ENCODE data around the gene MYOZ3. TPM values are rescaled to one million over a fixed set of nuclear protein-coding genes. Genes with fewer than 3 reads are reported as not detected.

Gene MYOZ3
- 3.1 TPM for total RNA-seq

GRCh38 chr5:150661086-150661485, at the start of gene MYOZ3:
TSS of gene MYOZ3 (plus strand) at chr5:150661251. CDS start at chr5:150662942, 1,691 bp downstream.
- DNase-seq, result no peak

- DNase-seq, result no peak
Observed at GRCh38 chr5:150612405-150612804, 48.6 kb upstream of the MYOZ3 start.

- no peak for DNase-seq
Observed at GRCh38 chr5:150612905-150613670, 48.0 kb upstream of the MYOZ3 start.

DNA sequence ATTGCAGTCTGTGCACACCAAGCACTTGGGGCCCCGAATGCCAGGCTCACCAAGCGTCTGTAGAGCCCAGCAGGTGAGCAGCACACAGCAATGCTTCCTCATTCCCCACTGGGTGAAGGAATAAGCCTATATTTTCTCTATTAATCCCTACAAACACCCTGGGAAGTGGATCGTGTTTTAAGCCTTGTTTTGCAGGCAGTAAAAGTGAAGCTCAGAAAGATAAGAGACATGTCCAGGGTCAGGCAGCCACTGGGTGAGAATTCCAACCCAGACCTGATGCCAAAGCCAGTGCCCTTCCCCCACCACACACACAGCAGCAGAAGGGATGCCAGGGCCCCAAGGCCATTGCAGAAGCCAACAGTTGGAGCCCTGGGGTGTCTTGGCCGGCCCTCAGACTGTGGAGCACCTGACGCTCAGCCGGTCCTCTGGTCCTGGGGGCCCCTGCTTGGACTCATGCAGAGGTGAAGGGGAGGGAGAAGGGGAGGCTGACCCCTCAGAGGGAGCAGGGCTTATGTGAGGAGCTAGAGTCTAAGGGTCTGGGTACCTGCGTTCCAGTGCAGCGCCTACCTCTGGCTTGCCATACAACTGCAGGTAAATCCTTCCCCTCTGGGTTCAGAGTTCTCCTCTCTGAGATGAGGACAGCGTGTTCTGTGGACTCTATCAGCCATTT, 46.9 kb upstream of the MYOZ3 start:
- no peak for DNase-seq

DNA sequence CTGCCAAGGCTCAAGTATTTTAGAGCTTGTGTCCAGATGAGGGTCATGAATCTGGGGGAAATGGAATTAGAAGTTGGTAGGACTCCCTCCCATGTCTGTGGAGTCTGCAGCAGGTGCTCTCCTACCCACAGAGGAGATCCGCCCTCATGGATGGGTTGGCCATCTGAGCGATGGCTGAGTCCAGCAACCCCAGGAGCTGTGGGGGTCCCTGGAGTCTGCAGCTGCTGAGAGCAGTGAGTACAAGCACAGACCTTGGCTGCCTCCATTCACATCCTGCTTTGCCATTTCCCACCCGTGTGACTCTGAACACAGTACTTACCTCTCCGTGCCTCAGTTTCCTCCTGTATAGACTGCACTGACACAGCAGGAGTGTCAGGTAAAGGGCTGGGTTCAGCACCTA, 46.4 kb upstream of the MYOZ3 start:
- DNase-seq, result no peak

DNA sequence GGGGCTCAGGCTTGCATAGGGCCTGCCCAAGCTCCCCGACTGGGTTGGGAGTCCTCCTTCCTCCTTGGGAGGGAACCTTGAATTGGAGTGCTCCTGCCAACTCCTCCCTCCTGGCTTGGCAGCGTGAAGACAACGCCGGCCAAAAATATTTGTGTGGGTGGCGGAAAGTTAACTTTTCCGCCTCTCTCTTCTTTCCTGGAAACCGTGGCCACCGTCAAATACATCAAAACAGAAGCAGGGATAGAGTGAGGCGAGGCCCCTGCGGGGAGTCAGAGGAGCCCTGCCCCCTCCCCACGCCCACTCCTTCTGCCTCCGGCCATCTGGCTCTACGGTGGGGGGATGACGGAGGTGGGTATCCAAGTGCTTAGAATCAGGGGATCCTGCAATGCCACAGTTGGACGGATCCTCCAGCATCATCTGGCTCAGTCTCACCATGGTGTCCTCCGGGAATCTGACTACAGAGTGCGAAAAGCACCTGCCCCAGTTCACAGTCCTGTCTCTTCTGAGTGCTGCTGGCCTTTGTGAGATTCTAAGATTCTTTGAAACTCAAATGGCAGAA, 45.8 kb upstream of the MYOZ3 start:
- DNase-seq, result no peak

GRCh38 chr5:150616024-150616470, 45.0 kb upstream of the MYOZ3 start:
- DNase-seq, result no peak

- no peak for DNase-seq
Observed at GRCh38 chr5:150616506-150616905, 44.5 kb upstream of the MYOZ3 start.

GRCh38 chr5:150618163-150618562, 42.9 kb upstream of the MYOZ3 start:
- DNase-seq, result no peak

GRCh38 chr5:150618588-150619281, 42.3 kb upstream of the MYOZ3 start:
- no peak for DNase-seq

GRCh38 chr5:150619359-150620230, 41.5 kb upstream of the MYOZ3 start:
- DNase-seq, result no peak

- DNase-seq, result no peak
Observed at GRCh38 chr5:150621301-150621700, 39.8 kb upstream of the MYOZ3 start.

DNA sequence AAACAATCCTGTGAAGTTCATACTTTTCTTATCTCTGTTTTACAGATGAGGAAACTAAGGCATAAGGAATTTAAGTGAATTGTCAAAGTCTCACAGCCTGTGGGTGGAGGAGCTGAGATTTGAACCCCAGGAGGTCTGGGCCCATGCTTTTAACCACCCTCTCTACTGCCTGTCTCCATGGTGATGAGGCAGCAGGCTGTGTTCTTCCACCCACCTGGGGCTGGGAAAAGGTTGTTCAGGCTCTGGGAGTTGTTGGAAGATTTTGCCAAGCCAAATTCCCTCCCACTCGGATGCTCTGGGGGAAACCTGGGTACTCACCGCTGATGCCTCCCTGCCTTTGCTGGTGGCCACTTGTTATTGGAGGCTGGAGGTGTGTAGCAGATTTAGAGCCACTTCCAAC, 38.9 kb upstream of the MYOZ3 start:
- no peak for DNase-seq

GRCh38 chr5:150623152-150623877, 37.7 kb upstream of the MYOZ3 start:
- no peak for DNase-seq

- no peak for DNase-seq
Observed at GRCh38 chr5:150623878-150624216, 37.2 kb upstream of the MYOZ3 start.

- no peak for DNase-seq
Observed at GRCh38 chr5:150624334-150625163, 36.5 kb upstream of the MYOZ3 start.

DNA sequence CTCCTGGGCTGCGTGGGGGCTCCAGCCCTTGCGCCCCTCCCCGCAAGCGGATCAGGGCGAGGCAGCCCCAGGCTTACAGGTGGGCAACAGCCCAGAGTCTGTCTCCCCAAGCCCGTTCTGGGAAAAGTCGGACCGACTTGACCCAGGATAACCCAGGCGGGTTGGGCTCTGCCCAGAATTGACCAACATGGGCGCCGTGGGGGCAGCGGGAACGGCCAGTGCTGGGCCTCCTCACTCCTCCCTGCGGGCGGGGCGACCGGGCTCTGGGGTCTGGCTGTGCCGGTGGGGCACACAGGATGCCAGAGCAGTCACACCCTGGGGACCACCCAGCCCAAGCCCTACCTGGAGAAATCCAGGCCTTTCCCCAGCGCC, 35.9 kb upstream of the MYOZ3 start:
- DNase-seq, result no peak

GRCh38 chr5:150625831-150626746, 35.0 kb upstream of the MYOZ3 start:
- DNase-seq, result no peak

DNA sequence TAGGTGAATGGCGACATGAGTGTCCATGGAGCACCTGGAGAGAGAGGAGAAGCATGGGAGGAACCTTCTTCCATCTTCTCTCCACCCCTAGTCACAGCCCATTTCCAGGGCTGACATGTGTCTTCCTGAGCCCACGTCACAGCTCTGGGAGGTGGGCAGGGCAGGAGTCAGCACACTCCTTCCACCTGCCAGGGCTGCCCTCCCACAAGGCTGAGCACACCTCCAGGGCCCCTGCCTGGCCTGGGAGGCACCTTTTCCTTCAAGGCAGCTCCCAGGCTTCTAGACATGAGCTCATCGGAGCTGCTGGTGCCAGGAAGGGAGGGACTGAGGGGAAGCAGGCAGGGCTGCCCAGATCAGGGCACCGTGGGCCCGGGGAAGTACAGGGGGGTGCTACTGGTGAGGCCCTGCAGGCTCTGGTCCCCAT, 34.2 kb upstream of the MYOZ3 start:
- no peak for DNase-seq
